ENCODE results near the gene SAXO1.

Gene SAXO1

GRCh38 chr9:18881758-18882157, 151.3 kb downstream of the SAXO1 start:
- DNase-seq (ENCODE audit: low read depth) = no peak
- no peak overlapping the region for H3K4me3 ChIP-seq (ENCODE audit: low read length)
- no peak for TF ChIP-seq CTCF (conservative IDR thresholded peaks at IDR 0.05; ENCODE audit: low read length)

GRCh38 chr9:18877984-18878383, 155.0 kb downstream of the SAXO1 start:
- TF ChIP-seq CTCF (conservative IDR thresholded peaks at IDR 0.05; ENCODE audit: low read length) = no peak
- no peak overlapping the region for H3K4me3 ChIP-seq (ENCODE audit: low read length)
- no peak for DNase-seq (ENCODE audit: low read depth)

Data from AG10803 (cell line).